ENCODE results near the gene RRM1.

The RRM1 gene

DNA sequence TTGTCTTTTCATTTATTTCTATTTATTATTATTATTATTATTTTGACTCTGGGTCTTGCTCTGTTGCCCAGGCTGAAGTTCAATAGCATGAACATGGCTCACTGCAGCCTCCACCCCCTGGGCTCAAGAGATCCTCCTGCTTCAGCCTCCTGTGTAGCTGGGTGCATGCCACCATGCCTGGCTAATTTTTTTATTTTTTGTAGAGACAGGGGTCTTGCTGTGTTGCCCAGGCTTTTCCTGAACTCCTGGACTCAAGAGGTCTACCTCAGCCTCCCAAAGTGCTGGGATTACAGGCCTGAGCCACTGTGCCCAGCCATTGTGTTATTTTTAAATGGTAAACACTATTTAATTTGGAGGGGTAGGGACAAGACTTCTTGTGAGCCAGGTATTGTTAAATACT is 23.3 kb upstream of the RRM1 start:
- TF ChIP-seq CTCF (IDR thresholded peaks at IDR 0.05; ENCODE audit: low read depth, low read length, missing control alignments), result no peak
- Histone ChIP-seq H3K27me3 (replicated peaks) (no peaks in the 10 kb centered on the region), H3K27ac (no peak overlapping the region), H3K36me3 (replicated peaks) (no peaks in the 10 kb centered on the region), H3K4me3 (ENCODE audit: low read depth, low read length) (no peak overlapping the region)
- no peak for DNase-seq
- in situ Hi-C loops (cut with HindIII; ENCODE audit: low pct_ligation_motif_present, low sequenced_read_pairs), result loop anchor here (25.0 kb wide), 1 partner anchor 234 kb away; the partner anchor contains the start of gene RHOG

- H3K27ac ChIP-seq, result no peak overlapping the region
- in situ Hi-C loops (cut with HindIII; ENCODE audit: low pct_ligation_motif_present, low sequenced_read_pairs), result loop anchor here (25.0 kb wide), 1 partner anchor 235 kb away; the partner anchor contains the start of gene RHOG
- H3K27me3 ChIP-seq (replicated peaks), result no peaks in the 10 kb centered on the region
- no peak for TF ChIP-seq CTCF (IDR thresholded peaks at IDR 0.05; ENCODE audit: low read depth, low read length, missing control alignments)
- no peak overlapping the region for H3K4me3 ChIP-seq (ENCODE audit: low read depth, low read length)
- no peak for DNase-seq
- no peaks in the 10 kb centered on the region for H3K36me3 ChIP-seq (replicated peaks)
Measured at GRCh38 chr11:4071914-4072313, 22.7 kb upstream of the RRM1 start.

DNA sequence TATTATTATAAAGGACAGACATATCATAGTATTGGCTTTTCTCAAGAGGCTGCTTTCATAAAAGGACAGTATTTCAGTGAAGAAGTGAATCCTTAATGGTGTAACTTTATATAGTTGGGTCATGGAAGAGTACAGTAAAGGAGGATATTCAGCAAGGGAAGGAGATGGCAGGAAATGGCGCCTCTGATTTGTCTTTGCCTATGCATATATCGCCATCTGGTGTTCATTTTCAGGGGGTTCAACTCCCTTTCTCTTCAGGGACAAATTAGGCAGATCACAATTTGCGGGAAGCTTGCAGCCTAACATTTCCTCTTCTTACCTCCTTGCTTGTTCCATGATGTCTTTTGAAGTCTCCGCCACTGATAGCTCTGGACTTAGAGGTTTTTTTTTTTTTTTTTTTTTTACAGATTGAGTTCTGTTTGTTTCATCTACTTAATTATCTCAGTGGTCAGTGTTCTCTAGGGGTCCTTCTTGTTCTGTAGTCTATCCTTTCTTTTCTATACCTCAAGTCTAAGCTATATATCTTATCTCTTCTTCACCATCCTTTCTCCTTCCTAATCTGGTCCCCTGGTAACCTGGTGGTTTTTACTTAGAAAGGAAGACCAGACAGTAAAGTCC is 21.8 kb upstream of the RRM1 start:
- in situ Hi-C loops (cut with HindIII; ENCODE audit: low pct_ligation_motif_present, low sequenced_read_pairs), result loop anchor here (25.0 kb wide), 1 partner anchor 235 kb away; the partner anchor contains the start of gene RHOG
- Histone ChIP-seq H3K36me3 (replicated peaks) (no peaks in the 10 kb centered on the region), H3K27ac (no peak overlapping the region), H3K4me3 (ENCODE audit: low read depth, low read length) (no peak overlapping the region), H3K27me3 (replicated peaks) (no peaks in the 10 kb centered on the region)
- TF ChIP-seq CTCF (IDR thresholded peaks at IDR 0.05; ENCODE audit: low read depth, low read length, missing control alignments), result peak; percentile 84
- DNase-seq, result peak; percentile 57

- no peaks in the 10 kb centered on the region for H3K36me3 ChIP-seq (replicated peaks)
- H3K4me3 ChIP-seq (ENCODE audit: low read depth, low read length), result no peak overlapping the region
- in situ Hi-C loops (cut with HindIII; ENCODE audit: low pct_ligation_motif_present, low sequenced_read_pairs), result loop anchor here (25.0 kb wide), 1 partner anchor 237 kb away; the partner anchor contains the start of gene RHOG
- H3K27me3 ChIP-seq (replicated peaks), result no peaks in the 10 kb centered on the region
- no peak for TF ChIP-seq CTCF (IDR thresholded peaks at IDR 0.05; ENCODE audit: low read depth, low read length, missing control alignments)
- no peak for DNase-seq
- no peak overlapping the region for H3K27ac ChIP-seq
Measured at GRCh38 chr11:4074266-4074665, 20.3 kb upstream of the RRM1 start.

DNA sequence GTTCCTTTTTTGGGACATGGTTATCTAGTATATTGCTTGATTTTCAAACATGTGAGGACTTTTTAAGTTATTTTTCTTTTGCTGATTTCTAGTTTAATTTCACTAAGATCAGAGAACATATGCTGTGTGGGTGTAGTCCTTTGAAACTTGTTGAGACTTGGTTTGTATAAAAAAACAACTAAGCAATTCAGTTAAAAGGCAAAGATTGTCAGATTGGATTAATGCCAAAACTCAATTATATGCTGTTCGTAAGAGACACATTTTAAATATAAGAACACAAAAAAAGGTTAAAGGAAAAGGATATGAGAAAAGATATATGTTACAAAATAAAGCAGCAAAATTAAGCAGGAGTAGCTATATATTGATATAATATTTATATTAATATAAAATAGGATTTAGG is 17.8 kb upstream of the RRM1 start:
- no peak for DNase-seq
- no peak for TF ChIP-seq CTCF (IDR thresholded peaks at IDR 0.05; ENCODE audit: low read depth, low read length, missing control alignments)
- in situ Hi-C loops (cut with HindIII; ENCODE audit: low pct_ligation_motif_present, low sequenced_read_pairs), result no loop called here

GRCh38 chr11:4083198-4083597 is 11.4 kb upstream of the RRM1 start:
- H3K36me3 ChIP-seq (replicated peaks), result peaks cover 4% of the 10 kb centered on the region
- DNase-seq, result no peak
- no peak for TF ChIP-seq CTCF (IDR thresholded peaks at IDR 0.05; ENCODE audit: low read depth, low read length, missing control alignments)
- in situ Hi-C loops (cut with HindIII; ENCODE audit: low pct_ligation_motif_present, low sequenced_read_pairs), result no loop called here
- no peak overlapping the region for H3K27ac ChIP-seq
- no peak overlapping the region for H3K4me3 ChIP-seq (ENCODE audit: low read depth, low read length)
- H3K27me3 ChIP-seq (replicated peaks), result no peaks in the 10 kb centered on the region

More for the DNA sequence above, 17.8 kb upstream of the RRM1 start:
- H3K36me3 ChIP-seq (replicated peaks), result no peaks in the 10 kb centered on the region
- H3K27me3 ChIP-seq (replicated peaks), result no peaks in the 10 kb centered on the region
- H3K4me3 ChIP-seq (ENCODE audit: low read depth, low read length), result no peak overlapping the region
- H3K27ac ChIP-seq, result no peak overlapping the region

Data from brain microvascular endothelial cell (primary cell).